Liver (tissue), 9 donors: ENCODE results near the gene DCX. TPM values are rescaled to one million over a fixed set of nuclear protein-coding genes. Genes with fewer than 3 reads are reported as not detected.

Experiments used
- DNase-seq: peaks from one replicate; pipeline ENCODE4 v3.0.0-alpha.2; 2017; ENCODE audit warnings: low spot score
- H3K27ac ChIP-seq, 2 donors: one replicate each; pipeline ENCODE4 v1.7.0; 2013; ENCODE audit warnings: inconsistent platforms in 2 of 2, low read length in 2 of 2, control low read depth in 1 of 2, low read depth in 1 of 2, mild to moderate bottlenecking in 1 of 2
- H3K27me3 ChIP-seq, 4 donors: one replicate each; pipeline versions ENCODE4 v1.6.1 to v1.7.0; 2013; ENCODE audit warnings: low read length in 3 of 4, inconsistent platforms in 1 of 4, mild to moderate bottlenecking in 1 of 4, moderate library complexity in 1 of 4; ENCODE audit not compliant: control insufficient read depth in 4 of 4, insufficient read depth in 4 of 4
- H3K36me3 ChIP-seq, 4 donors: one replicate each; pipeline versions ENCODE4 v1.6.1 to v1.7.0; 2013; ENCODE audit warnings: low read length in 3 of 4, mild to moderate bottlenecking in 3 of 4, low read depth in 1 of 4, moderate library complexity in 1 of 4; ENCODE audit not compliant: control insufficient read depth in 4 of 4, insufficient read depth in 3 of 4
- H3K4me1 ChIP-seq, 4 donors: one replicate each; pipeline versions ENCODE4 v1.6.1 to v1.7.0; 2013; ENCODE audit warnings: low read length in 3 of 4, mild to moderate bottlenecking in 3 of 4, moderate library complexity in 1 of 4; ENCODE audit not compliant: control insufficient read depth in 4 of 4, insufficient read depth in 4 of 4
- H3K4me3 ChIP-seq, 3 donors: one replicate each; pipeline versions ENCODE4 v1.6.1 to v1.7.0; 2013; ENCODE audit warnings: low read length in 3 of 3, control low read depth in 1 of 3, low read depth in 1 of 3, mild to moderate bottlenecking in 1 of 3
- H3K9ac ChIP-seq, 2 donors: one replicate each; pipeline ENCODE4 v1.7.0; 2013; ENCODE audit warnings: low read length in 2 of 2, mild to moderate bottlenecking in 2 of 2, moderate library complexity in 2 of 2, control low read depth in 1 of 2, low read depth in 1 of 2
- H3K9me3 ChIP-seq, 4 donors: one replicate each; pipeline versions ENCODE4 v1.6.1 to v1.7.0; 2013; ENCODE audit warnings: low read length in 3 of 4; ENCODE audit not compliant: control insufficient read depth in 4 of 4
- ATF3 ChIP-seq: IDR thresholded peaks from 2 replicates; pipeline ENCODE4 v1.6.1; 2016; ENCODE audit warnings: antibody characterized with exemption
- EGR1 ChIP-seq, 2 donors: IDR thresholded peaks; 2 replicates each; pipeline ENCODE4 v1.6.1; 2016 to 2018; ENCODE audit warnings: antibody characterized with exemption in 2 of 2, low read depth in 2 of 2
- FOXA1 ChIP-seq: IDR thresholded peaks from 2 replicates; pipeline ENCODE4 v1.6.1; 2016; ENCODE audit warnings: antibody characterized with exemption
- FOXA2 ChIP-seq: IDR thresholded peaks from 2 replicates; pipeline ENCODE4 v1.6.1; 2016; ENCODE audit warnings: antibody characterized with exemption
- GABPA ChIP-seq, 2 donors: IDR thresholded peaks in 1 of 2; conservative IDR thresholded peaks in 1 of 2; 2 replicates each; pipeline ENCODE4 v1.6.1; 2016; ENCODE audit warnings: antibody characterized with exemption in 2 of 2, mild to moderate bottlenecking in 1 of 2, moderate library complexity in 1 of 2
- HNF4A ChIP-seq, 2 donors: conservative IDR thresholded peaks; 2 replicates each; pipeline ENCODE4 v1.6.1; 2016; ENCODE audit warnings: antibody characterized with exemption in 2 of 2, mild to moderate bottlenecking in 2 of 2
- HNF4G ChIP-seq: IDR thresholded peaks from 2 replicates; pipeline ENCODE4 v1.6.1; 2016; ENCODE audit warnings: antibody characterized with exemption
- JUND ChIP-seq, 2 donors: IDR thresholded peaks; 2 replicates each; pipeline ENCODE4 v1.6.1; 2016; ENCODE audit warnings: antibody characterized with exemption in 2 of 2
- MAX ChIP-seq: IDR thresholded peaks from 2 replicates; pipeline ENCODE4 v1.6.1; 2016; ENCODE audit warnings: antibody characterized with exemption
- RAD21 ChIP-seq, 2 donors: IDR thresholded peaks; 2 replicates each; pipeline ENCODE4 v1.6.1; 2016; ENCODE audit warnings: antibody characterized with exemption in 2 of 2, mild to moderate bottlenecking in 2 of 2
- REST ChIP-seq: IDR thresholded peaks from 2 replicates; pipeline ENCODE4 v1.6.1; 2016; ENCODE audit warnings: antibody characterized with exemption, mild to moderate bottlenecking
- RXRA ChIP-seq, 2 donors: IDR thresholded peaks; 2 replicates each; pipeline ENCODE4 v1.6.1; 2017 to 2018; ENCODE audit warnings: antibody characterized with exemption in 2 of 2, mild to moderate bottlenecking in 1 of 2
- SP1 ChIP-seq: IDR thresholded peaks from 2 replicates; pipeline ENCODE4 v1.6.1; 2018; ENCODE audit warnings: antibody characterized with exemption, mild to moderate bottlenecking
- TAF1 ChIP-seq: conservative IDR thresholded peaks from 2 replicates; pipeline ENCODE4 v1.6.1; 2016; ENCODE audit warnings: antibody characterized with exemption, mild to moderate bottlenecking
- YY1 ChIP-seq: IDR thresholded peaks from 2 replicates; pipeline ENCODE4 v1.6.1; 2016; ENCODE audit warnings: antibody characterized with exemption, mild to moderate bottlenecking
- ZBTB33 ChIP-seq: IDR thresholded peaks from 2 replicates; pipeline ENCODE4 v1.6.1; 2016; ENCODE audit warnings: antibody characterized with exemption
- WGBS: extraction: QIAGEN DNeasy Blood & Tissue Kit; methylation state at CpG from one replicate; pipeline ENCODE4 v1.1.7; 2013; 5-methylcytosine and 5-hydroxymethylcytosine counted together
- polyA plus RNA-seq, 2 donors: library from polyadenylated mRNA; stranded (reverse) in 1 of 2; unstranded in 1 of 2; fragments of 200-250 nt in 1 of 2; fragments of >200 nt in 1 of 2; fragmentation: Nextera tagmentation in 1 of 2; extraction: Ambion mirVana in 1 of 2; gene quantifications; one replicate each; pipeline versions ENCODE4 v1.2.1 to v1.2.3, GENCODE V29; 2013 to 2015
- total RNA-seq, 2 donors: library from RNA; depleted of rRNA; stranded (reverse); fragments of >200 nt; gene quantifications; one replicate each; pipeline ENCODE4 v1.2.3, GENCODE V29; 2014
- donor health status: healthy.
- donor health status: healthy.
- donor health status: healthy.
- donor health status: healthy.
- donor health status: healthy.

Gene DCX
- total and polyA plus RNA-seq, 4 donors = 0.01 TPM; not detected in 3

- TF ChIP-seq REST (no peak), RAD21 (IDR thresholded peaks at IDR 0.05) (no peak), EGR1 (IDR thresholded peaks at IDR 0.05; ENCODE audit: low read depth in 2 of 2) (no peak), SP1 (no peak), MAX (no peak), TAF1 (no peak)
Measured at GRCh38 chrX:111394569-111394968, 17.4 kb downstream of the DCX start (continued).

GRCh38 chrX:111387470-111388070 is 24.4 kb downstream of the DCX start:
- no peaks in the 10 kb centered on the region for H3K27me3 ChIP-seq
- no peaks in the 10 kb centered on the region for H3K36me3 ChIP-seq
- H3K27ac ChIP-seq = no peak overlapping the region
- no peaks in the 10 kb centered on the region for H3K9me3 ChIP-seq
- TF ChIP-seq JUND (IDR thresholded peaks at IDR 0.05) (no peak), HNF4A (conservative IDR thresholded peaks at IDR 0.05) (no peak), FOXA1 (no peak), SP1 (no peak), REST (no peak)
- DNase-seq = no peak
- H3K4me1 ChIP-seq = no peaks in the 10 kb centered on the region
- no peak overlapping the region for H3K4me3 ChIP-seq
- 48% methylated on average over 3 of the region's 3 CpGs for WGBS
- H3K9ac ChIP-seq = no peak overlapping the region

GRCh38 chrX:111386615-111387233 is 25.3 kb downstream of the DCX start:
- no peaks in the 10 kb centered on the region for H3K27me3 ChIP-seq
- no peak overlapping the region for H3K9ac ChIP-seq
- no peaks in the 10 kb centered on the region for H3K36me3 ChIP-seq
- no peaks in the 10 kb centered on the region for H3K9me3 ChIP-seq
- H3K4me3 ChIP-seq = no peak overlapping the region
- DNase-seq = no peak
- H3K27ac ChIP-seq = no peak overlapping the region
- H3K4me1 ChIP-seq = no peaks in the 10 kb centered on the region
- 87% methylated on average over 5 of the region's 5 CpGs for WGBS
- TF ChIP-seq EGR1 (IDR thresholded peaks at IDR 0.05; ENCODE audit: low read depth in 2 of 2) (no peak), RXRA (IDR thresholded peaks at IDR 0.05) (no peak), ATF3 (no peak), TAF1 (no peak), HNF4G (no peak), SP1 (no peak), ZBTB33 (no peak), GABPA (IDR thresholded peaks at IDR 0.05 in 1 of 2, conservative IDR thresholded peaks at IDR 0.05 in 1 of 2) (no peak), REST (no peak), HNF4A (conservative IDR thresholded peaks at IDR 0.05) (no peak), FOXA2 (no peak), YY1 (no peak), RAD21 (IDR thresholded peaks at IDR 0.05) (no peak)
